GM10847 (cell line): ENCODE results near the gene CDK14.

Experiments used
- POLR2A ChIP-seq: IDR thresholded peaks from 2 replicates; pipeline ENCODE4 v1.6.1; 2011; ENCODE audit not compliant: insufficient read length; ENCODE audit errors: extremely low read depth

Gene CDK14

DNA sequence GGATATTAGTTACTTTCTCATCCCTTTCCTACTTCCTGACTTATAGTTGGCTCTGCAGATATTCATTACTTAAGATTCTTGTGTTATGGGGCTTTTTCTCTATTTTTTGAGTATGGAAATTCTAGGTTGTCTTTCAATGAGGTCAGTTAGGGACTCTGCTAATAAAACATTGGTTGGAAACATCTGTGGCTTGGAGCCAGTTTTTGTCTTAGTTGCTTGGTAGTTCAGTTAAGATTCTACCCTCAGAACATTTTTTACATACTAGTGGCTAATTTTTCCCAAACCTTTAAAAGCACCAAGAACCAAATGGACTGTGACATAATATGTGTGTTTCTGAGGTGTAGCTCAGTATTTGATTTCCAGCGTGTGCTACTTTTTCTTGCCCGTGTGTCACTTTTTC lies 362.5 kb downstream of the CDK14 start:
- TF ChIP-seq POLR2A = no peak

DNA sequence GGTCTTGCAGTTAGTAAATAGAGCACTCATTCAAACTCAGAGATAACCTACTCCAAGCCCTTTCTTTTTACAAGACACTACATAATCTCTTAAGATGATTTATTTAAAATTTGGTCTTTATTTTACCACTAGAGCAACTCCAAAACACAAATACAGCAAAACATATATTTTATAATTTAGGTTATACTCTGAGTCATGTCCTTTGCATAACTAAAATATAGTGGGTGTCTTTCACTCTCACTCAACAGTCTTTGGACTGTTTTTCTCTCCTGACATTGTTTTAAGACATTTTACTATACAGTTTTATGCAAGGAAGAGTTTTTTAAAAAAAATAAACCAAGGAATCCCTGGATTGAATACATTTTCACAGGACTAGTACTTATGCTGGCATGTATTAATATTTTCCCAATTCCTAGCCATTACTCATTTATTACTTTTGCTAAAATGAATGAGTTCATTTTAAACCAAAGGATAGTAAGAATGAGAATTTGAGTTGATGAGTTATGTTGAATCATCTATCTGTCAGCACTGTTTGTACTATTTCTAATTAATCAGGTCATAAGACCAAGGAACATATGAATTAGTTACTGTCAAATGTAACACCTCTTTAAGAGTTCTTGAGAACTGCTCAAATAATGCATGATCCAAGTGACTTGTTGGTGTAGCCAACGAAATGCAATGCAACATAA lies 365.1 kb downstream of the CDK14 start:
- TF ChIP-seq POLR2A = no peak

DNA sequence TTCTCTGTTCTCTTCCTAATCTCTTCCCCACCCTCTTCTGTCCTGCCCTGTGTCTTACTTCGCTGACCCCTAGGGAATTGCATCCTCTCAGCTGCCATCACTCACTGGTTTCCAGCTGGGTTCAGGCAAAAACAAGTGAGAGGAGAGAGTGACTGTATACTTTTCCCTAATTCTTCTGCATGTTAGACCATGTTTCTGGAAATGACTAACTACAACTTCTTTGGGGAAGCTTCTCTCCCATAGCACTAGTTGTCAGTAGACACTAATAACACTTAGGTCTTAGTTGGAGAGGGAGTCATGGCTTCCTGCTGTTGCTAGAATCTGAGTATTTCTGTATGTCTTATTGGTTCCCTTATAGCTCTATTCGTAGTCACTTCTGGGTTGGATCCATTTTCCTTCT lies 369.1 kb downstream of the CDK14 start:
- no peak for TF ChIP-seq POLR2A

DNA sequence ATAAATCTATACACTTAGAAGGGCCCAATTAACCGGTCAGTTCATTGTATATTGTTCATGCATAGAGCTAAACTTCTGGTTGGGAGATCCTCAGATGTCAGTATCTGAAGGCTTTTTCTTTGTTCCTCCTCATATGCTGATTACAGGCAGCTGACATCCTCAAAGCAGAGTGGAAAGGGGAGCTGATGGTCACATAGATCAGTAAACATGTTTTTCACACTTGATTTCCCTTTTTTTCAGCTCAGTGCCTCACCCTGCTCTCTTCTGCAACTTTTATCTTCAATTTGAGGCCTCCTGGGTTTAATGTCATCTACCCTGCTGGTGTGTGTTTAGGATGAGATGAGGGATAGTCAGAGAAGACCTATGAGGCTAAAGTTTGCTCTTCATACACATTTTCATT lies 370.2 kb downstream of the CDK14 start:
- TF ChIP-seq POLR2A = no peak

DNA sequence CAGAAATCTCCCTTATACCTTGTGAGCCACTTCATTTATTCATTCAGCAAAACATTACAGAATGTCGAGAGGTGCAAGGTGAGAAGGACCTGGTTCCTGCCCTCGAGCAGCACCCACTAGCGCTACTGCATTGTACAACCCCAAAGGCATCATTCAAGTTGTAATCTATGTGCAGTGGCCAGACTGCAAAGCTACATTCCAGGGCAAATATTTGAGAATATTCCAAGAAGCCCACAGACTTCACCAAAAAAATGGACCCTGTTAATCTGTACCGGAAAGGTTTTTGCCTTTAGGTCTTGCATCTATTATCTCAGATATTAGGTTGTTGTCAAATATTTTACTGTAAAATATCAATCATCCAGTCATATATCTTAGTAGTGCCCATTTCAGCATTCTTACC lies 372.8 kb downstream of the CDK14 start:
- no peak for TF ChIP-seq POLR2A

DNA sequence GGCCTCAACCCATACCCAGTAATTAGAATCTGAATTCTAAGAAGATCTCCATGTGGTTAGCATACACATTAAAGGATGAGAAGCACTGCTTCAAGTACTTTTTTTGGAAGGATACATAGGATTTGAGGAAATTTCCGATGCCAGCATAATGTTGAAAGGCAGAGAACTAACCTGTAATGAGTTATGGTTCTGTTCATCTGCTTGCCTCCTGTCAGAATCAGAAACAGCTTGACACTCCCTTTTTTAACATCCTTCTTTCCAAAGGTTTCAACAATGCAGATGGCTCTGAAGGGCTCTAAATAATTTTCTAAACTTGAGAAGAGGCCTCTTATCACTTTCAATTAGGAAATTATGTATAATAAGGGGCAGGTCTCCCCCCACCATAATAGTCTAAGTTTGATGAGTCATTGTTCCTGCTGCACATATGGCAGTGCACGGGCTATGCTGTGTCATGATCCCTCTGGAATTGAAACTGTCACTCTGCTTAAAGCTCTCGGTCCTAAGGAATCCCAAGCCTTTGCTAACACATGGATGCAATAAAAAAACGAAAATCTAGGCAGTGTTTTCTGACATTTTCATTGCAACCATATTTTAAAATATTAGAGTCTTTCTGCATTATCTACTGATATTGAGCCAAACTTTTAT lies 376.9 kb downstream of the CDK14 start:
- no peak for TF ChIP-seq POLR2A

DNA sequence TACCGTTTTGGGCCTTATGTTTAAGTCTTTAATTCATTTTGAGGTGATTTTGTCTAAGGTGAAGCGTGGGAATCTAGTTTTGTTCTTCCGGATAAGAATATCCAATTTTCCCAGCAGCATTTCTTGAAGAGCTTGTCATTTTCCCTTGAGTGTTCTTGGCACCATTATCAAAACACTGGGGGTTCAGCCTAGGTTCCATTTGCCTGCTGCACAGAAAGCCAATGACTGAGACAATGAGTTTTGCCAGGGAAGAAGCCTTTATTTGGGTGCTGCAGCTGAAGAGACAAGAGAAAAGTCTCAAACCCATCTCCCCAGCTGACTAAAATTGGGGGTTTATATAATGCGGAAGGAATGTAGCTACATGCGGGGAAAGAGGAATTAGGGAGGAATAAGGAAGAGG lies 380.9 kb downstream of the CDK14 start:
- no peak for TF ChIP-seq POLR2A

DNA sequence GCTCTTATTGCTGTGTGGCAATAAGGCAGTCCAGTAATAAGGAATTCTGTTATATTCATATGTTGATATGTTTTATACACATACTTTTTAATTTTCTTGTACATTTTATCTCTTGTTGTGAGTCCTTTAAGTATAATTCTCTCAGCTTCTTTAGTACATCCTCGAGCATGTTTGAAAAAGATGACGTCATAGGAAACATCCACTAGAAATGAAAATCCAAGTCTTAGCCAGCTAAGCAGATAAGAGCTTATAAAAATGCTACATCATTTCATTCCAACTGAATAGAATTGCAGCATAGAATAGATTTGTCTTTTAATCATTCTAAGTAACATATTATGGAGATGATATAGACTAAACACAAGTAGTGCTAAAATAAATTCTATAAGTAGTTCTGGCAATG lies 384.4 kb downstream of the CDK14 start:
- no peak for TF ChIP-seq POLR2A

DNA sequence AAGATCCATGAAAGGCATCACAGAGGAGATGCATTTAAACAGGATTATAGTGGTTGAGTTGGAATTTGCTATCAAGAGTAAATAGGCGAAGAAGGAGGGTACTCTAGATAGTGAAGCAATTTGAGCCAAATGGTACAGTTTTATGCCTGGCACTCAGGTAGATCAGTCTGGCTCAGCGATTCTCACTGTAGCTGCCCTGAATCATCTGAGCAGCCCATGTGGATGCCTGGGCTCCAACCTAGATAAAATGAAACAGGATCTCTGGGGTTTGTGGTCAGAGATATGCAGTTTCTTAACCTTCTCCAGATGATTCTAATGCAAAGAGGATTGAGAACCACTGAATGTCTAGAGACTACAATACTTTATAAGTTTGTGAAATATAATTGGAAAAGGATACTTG lies 386.1 kb downstream of the CDK14 start:
- no peak for TF ChIP-seq POLR2A

DNA sequence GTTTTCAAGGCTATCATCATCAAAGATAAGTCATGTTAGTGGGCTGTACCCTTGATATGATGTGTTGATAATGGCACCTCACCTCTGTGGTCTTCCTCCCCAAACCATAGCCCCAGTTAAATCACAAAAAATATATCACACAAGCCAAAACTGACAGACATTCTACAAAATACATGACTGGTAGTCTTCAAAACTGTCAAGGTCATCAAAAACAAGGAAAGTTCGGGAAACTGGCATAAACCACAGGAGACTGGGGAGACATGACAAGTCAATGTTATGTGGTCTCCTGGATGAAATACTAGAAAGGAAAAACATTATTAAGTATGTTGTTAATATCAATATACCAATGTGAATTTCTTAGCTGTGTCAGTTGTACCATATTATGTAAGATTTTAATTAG lies 388.6 kb downstream of the CDK14 start:
- TF ChIP-seq POLR2A = no peak

DNA sequence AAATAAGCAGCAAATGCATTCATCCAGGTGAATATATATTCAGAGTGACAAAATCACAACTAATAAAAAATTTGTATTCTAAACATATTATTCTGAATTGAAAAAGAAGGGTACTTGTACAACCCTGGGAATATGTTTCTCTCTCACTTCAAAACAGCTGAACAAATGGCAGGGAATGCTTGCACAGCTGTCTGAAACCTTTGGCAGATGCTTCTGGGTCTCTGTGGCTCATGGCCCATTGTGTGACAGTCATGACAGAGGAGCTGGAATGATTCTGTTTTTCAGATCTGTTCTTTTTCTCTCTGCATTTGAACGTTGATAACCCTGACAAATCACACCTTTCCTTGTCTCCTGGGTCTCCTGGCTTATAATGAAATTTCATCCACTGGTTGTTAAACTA lies 392.4 kb downstream of the CDK14 start:
- TF ChIP-seq POLR2A = no peak

DNA sequence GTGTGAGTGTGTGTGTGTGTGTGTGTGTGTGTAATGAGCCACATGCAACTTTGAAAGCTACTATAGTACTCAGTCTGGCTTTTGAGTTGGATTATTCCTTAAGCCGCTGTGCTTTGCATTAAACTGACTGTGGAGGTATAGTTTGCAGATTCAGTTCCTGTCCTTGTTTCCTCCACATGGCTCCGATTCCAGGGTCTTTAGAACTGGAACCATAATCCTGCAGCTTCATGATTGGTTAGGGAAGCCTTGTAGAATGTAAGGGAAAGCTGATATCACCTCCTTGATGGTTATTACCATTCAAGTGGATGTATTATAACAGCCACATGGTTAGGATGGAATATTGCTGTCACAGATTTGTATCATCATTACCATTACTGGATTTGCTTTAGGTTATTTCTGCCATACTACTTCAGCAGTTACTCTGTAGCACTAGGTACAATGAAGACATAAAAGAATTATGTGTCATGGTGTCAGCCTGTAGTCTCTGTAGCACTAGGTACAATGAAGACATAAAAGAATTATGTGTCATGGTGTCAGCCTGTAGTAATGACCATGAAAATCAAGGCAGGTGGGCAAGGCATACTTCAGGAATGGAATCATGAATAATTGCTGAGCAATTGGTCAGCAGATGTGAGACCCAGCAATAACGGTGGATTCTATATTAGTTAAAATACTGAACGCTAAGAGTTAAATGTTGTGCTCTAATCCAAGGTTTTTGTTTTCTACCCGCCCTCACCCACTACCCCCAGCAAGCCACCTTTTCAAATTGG lies 393.1 kb downstream of the CDK14 start:
- TF ChIP-seq POLR2A = no peak

DNA sequence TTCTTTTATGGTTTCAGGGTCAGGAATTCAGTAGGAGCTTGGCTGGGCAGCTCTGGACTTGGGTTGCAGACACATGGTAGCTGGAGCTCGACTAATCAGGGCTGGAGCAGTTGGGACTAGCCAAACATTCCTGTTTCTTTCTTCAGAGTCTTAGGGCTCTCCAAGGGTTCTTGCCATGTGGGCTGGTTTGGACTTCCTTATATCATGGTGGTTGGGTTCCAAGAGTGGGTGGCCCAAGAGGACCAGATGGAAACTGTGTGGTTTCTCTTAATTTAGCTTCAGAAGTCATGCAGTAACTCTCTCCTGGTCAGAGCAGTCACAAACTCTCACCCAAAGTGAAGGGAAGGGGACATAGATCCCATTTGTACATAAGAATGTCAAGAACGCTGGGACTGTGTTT lies 398.0 kb downstream of the CDK14 start:
- TF ChIP-seq POLR2A = no peak

DNA sequence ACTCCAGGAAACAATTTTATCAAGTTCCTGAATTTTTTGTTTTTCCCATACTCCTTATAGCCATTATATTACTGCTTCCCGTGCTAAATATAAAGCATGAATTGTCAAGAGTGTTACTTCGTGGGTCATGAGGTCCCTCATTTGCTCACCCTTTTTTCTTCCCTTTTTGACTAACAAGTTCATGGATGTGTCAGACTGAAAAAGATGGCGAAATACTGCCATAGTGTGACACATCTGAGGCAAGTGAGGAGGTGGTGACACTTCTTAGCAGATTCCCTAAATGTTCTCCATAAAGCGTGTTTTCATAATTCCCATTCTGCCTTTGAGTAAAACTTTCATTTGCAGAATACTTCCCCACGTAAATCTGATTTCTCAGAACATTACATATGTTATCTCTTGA lies 398.5 kb downstream of the CDK14 start:
- no peak for TF ChIP-seq POLR2A

DNA sequence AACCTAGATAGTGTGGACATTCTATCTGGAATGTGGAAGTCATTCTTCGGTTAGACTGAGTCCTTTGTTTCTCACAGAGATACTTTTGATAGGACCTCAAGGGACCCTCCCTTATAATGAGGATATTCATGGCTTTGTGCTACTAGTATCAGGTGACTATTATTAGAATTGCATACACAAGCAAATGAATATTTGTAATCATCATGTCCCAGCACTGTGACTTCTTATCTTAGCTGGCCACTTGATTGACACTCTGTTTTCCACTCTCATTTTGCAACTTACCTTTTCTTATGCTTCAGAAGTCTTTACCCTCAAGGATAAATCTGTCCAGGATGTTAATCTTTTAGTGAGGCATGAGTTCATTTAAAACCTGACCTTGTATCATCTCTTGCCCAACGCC lies 399.9 kb downstream of the CDK14 start:
- TF ChIP-seq POLR2A = no peak
